H9 (cell line): Measurements from ENCODE around the gene CDC26. TPM values are rescaled to one million over a fixed set of nuclear protein-coding genes. Genes with fewer than 3 reads are reported as not detected.
A peak's percentile ranks its signal among the peaks of the same experiment; 100 is the strongest.

Experiments
- DNase-seq: peaks from one replicate; pipeline ENCODE4 v3.0.0-alpha.2; 2017
- H2AFZ ChIP-seq: one replicate; pipeline ENCODE4 v1.6.1; 2013; ENCODE audit warnings: mild to moderate bottlenecking, low read length, control low read depth, moderate library complexity
- H2AK5ac ChIP-seq: 2 replicates; pipeline ENCODE4 v1.6.1; 2013; ENCODE audit warnings: low read length, control low read depth, mixed read lengths; ENCODE audit not compliant: insufficient read length
- H2BK120ac ChIP-seq: one replicate; pipeline ENCODE4 v1.6.1; 2013; ENCODE audit warnings: low read depth, mild to moderate bottlenecking, low read length, control low read depth, inconsistent platforms; ENCODE audit not compliant: poor library complexity, severe bottlenecking
- H2BK12ac ChIP-seq: 2 replicates; pipeline ENCODE4 v1.6.1; 2013; ENCODE audit warnings: low read length, control low read depth, mixed read lengths, low read depth; ENCODE audit not compliant: insufficient read length
- H2BK15ac ChIP-seq: 2 replicates; pipeline ENCODE4 v1.6.1; 2013; ENCODE audit warnings: low read depth, low read length, control low read depth
- H2BK20ac ChIP-seq: one replicate; pipeline ENCODE4 v1.6.1; 2013; ENCODE audit warnings: low read depth, mild to moderate bottlenecking, low read length, control low read depth, inconsistent platforms; ENCODE audit not compliant: poor library complexity, severe bottlenecking
- H2BK5ac ChIP-seq: 2 replicates; pipeline ENCODE4 v1.6.1; 2013; ENCODE audit warnings: low read length, control low read depth, mixed read lengths; ENCODE audit not compliant: insufficient read length
- H3K14ac ChIP-seq: 2 replicates; pipeline ENCODE4 v1.6.1; 2013; ENCODE audit warnings: low read length, control low read depth; ENCODE audit not compliant: insufficient read depth
- H3K18ac ChIP-seq: 2 replicates; pipeline ENCODE4 v1.6.1; 2013; ENCODE audit warnings: low read depth, mild to moderate bottlenecking, mixed read lengths, low read length, control low read depth; ENCODE audit not compliant: insufficient read length
- H3K23ac ChIP-seq: 2 replicates; pipeline ENCODE4 v1.6.1; 2013; ENCODE audit warnings: low read length, control low read depth, mixed read lengths, low read depth; ENCODE audit not compliant: insufficient read length
- H3K23me2 ChIP-seq: 2 replicates; pipeline ENCODE4 v1.6.1; 2013; ENCODE audit warnings: low read depth, mild to moderate bottlenecking, mixed read lengths, low read length, control low read depth; ENCODE audit not compliant: insufficient read length, poor library complexity, severe bottlenecking
- H3K27ac ChIP-seq: 2 replicates; pipeline ENCODE4 v1.5.1; 2013; ENCODE audit warnings: low read length, control low read depth, mixed read lengths, low read depth; ENCODE audit not compliant: insufficient read length
- H3K27me3 ChIP-seq: 2 replicates; pipeline ENCODE4 v1.6.1; 2013; ENCODE audit warnings: low read length, control low read depth, inconsistent platforms; ENCODE audit not compliant: insufficient read depth
- H3K4ac ChIP-seq: 2 replicates; pipeline ENCODE4 v1.6.1; 2013; ENCODE audit warnings: low read depth, mild to moderate bottlenecking, control low read depth, inconsistent platforms, low read length, moderate library complexity
- H3K4me1 ChIP-seq: 2 replicates; pipeline ENCODE4 v1.6.1; 2013; ENCODE audit warnings: low read length, control low read depth, inconsistent platforms; ENCODE audit not compliant: insufficient read depth
- H3K4me2 ChIP-seq: 2 replicates; pipeline ENCODE4 v1.6.1; 2013; ENCODE audit warnings: low read length, control low read depth, mixed read lengths; ENCODE audit not compliant: insufficient read length, insufficient read depth
- H3K56ac ChIP-seq: 2 replicates; pipeline ENCODE4 v1.6.1; 2013; ENCODE audit warnings: low read depth, mild to moderate bottlenecking, mixed read lengths, low read length, control low read depth; ENCODE audit not compliant: insufficient read length
- H3K79me1 ChIP-seq: 2 replicates; pipeline ENCODE4 v1.6.1; 2013; ENCODE audit warnings: low read depth, mild to moderate bottlenecking, moderate library complexity, low read length, control low read depth, inconsistent platforms; ENCODE audit not compliant: insufficient read depth, poor library complexity, severe bottlenecking
- H3K79me2 ChIP-seq: 2 replicates; pipeline ENCODE4 v1.6.1; 2013; ENCODE audit warnings: low read length, control low read depth, inconsistent platforms; ENCODE audit not compliant: insufficient read depth
- H3K9ac ChIP-seq: 2 replicates; pipeline ENCODE4 v1.6.1; 2013; ENCODE audit warnings: low read length, control low read depth, mixed read lengths; ENCODE audit not compliant: insufficient read length; ENCODE audit errors: extremely low read depth
- H3K9me3 ChIP-seq: one replicate; pipeline ENCODE4 v1.6.1; 2013; ENCODE audit warnings: low read depth, low read length, inconsistent platforms; ENCODE audit not compliant: control insufficient read depth
- H3T11ph ChIP-seq: one replicate; pipeline ENCODE4 v1.6.1; 2013; ENCODE audit warnings: mild to moderate bottlenecking, low read length, control low read depth, inconsistent platforms
- H4K20me1 ChIP-seq: one replicate; pipeline ENCODE4 v1.6.1; 2013; ENCODE audit not compliant: control insufficient read depth, insufficient read length, insufficient read depth
- H4K5ac ChIP-seq: 2 replicates; pipeline ENCODE4 v1.6.1; 2013; ENCODE audit warnings: low read depth, mild to moderate bottlenecking, mixed read lengths, low read length, control low read depth; ENCODE audit not compliant: insufficient read length
- H4K8ac ChIP-seq: replicated peaks from 2 replicates; pipeline ENCODE4 v1.6.1; 2013; ENCODE audit warnings: low read length, control low read depth, mixed read lengths, low read depth; ENCODE audit not compliant: insufficient read length
- H4K91ac ChIP-seq: 2 replicates; pipeline ENCODE4 v1.6.1; 2013; ENCODE audit warnings: low read depth, mild to moderate bottlenecking, moderate library complexity, mixed read lengths, low read length, control low read depth; ENCODE audit not compliant: insufficient read length
- H3K27ac Mint-ChIP-seq, 3 experiments: 2 replicates in 2 of 3; 3 replicates in 1 of 3; pipeline ENCODE4 v1.8.0; 2020 to 2021; ENCODE audit warnings: mixed read lengths in 3 of 3, mild to moderate bottlenecking in 1 of 3, moderate library complexity in 1 of 3
- H3K27me3 Mint-ChIP-seq: 2 replicates; pipeline ENCODE4 v1.8.0; 2021; ENCODE audit warnings: low read depth, mild to moderate bottlenecking, moderate library complexity, mixed read lengths
- H3K36me3 Mint-ChIP-seq, 3 experiments: 2 replicates in 2 of 3; 3 replicates in 1 of 3; pipeline ENCODE4 v1.8.0; 2020 to 2021; ENCODE audit warnings: low read depth in 3 of 3, mixed read lengths in 3 of 3; ENCODE audit not compliant: insufficient read depth in 1 of 3
- H3K4me1 Mint-ChIP-seq, 2 experiments: 2 replicates each; pipeline ENCODE4 v1.8.0; 2020; ENCODE audit warnings: mixed read lengths in 2 of 2
- H3K4me3 Mint-ChIP-seq, 2 experiments: 2 replicates in 1 of 2; 3 replicates in 1 of 2; pipeline ENCODE4 v1.8.0; 2020 to 2021; ENCODE audit warnings: mild to moderate bottlenecking in 2 of 2, mixed read lengths in 2 of 2, moderate library complexity in 1 of 2
- H3K9me3 Mint-ChIP-seq, 2 experiments: 2 replicates in 1 of 2; 3 replicates in 1 of 2; pipeline ENCODE4 v1.8.0; 2020; ENCODE audit warnings: mild to moderate bottlenecking in 2 of 2, mixed read lengths in 2 of 2, moderate library complexity in 1 of 2
- WGBS: extraction: QIAGEN DNeasy Blood & Tissue Kit; methylation state at CpG from one replicate; pipeline ENCODE4 v1.1.7; 2013; ENCODE audit warnings: missing lambda C conversion rate, low lambda C conversion rate, mixed read lengths; ENCODE audit not compliant: insufficient read length; ENCODE audit errors: extremely low coverage; 5-methylcytosine and 5-hydroxymethylcytosine counted together
- total RNA-seq: library from RNA; stranded (reverse); gene quantifications from 2 replicates; pipeline ENCODE4 v1.2.1, GENCODE V29; 2021
- TF ChIP-seq, protein P1 (sequence below): fragments of 200-600 bp; sonication (generic); conservative IDR thresholded peaks from 3 replicates; pipeline ENCODE4 v1.8.0; 2021; ENCODE audit warnings: antibody characterized with exemption, mild to moderate bottlenecking

The CDC26 gene
- total RNA-seq, 1 experiment from 2014 or later = 38.6 TPM

GRCh38 chr9:113221003-113221799 lies 54.2 kb downstream of the CDC26 start, which contains the start of the genes FKBP15 and SLC31A1:
Gene FKBP15, minus strand, starts transcription at chr9:113221277. Its CDS starts 34 bp downstream, at chr9:113221243.
Gene SLC31A1, plus strand, starts transcription at chr9:113221544. Its CDS starts 34,605 bp downstream, at chr9:113256149.
- peak within 1 kb of the TSS; percentile 97 for H3K27ac Mint-ChIP-seq

More at GRCh38 chr9:113221003-113221799, 54.2 kb downstream of the CDC26 start, which contains the start of the genes FKBP15 and SLC31A1:
- Mint-ChIP-seq H3K27me3 (no peaks in the 10 kb centered on the region), H3K4me1 (peaks cover 22 to 27% of the 10 kb centered on the region in 2 experiments), H3K36me3 (peaks cover 0 to 4% (median 0%) of the 10 kb centered on the region in 3 experiments; a peak in 2 of 7 replicates), H3K9me3 (no peaks in the 10 kb centered on the region; a peak in 1 of 5 replicates), H3K4me3 (peak within 1 kb of the TSS; percentile 97 to 98)
- Histone ChIP-seq H4K20me1 (no peaks in the 10 kb centered on the region), H3K23ac (peak within 1 kb of the TSS; percentile 9), H3K4me1 (peaks cover 6% of the 10 kb centered on the region; the same call in 1 of the 2 replicates), H4K8ac (no peak within 1 kb of the TSS), H3K27me3 (no peaks in the 10 kb centered on the region), H3K27ac (no peak within 1 kb of the TSS), H3T11ph (no peak within 1 kb of the TSS), H2AFZ (no peak within 1 kb of the TSS), H2AK5ac (no peak within 1 kb of the TSS), H3K4me2 (peak within 1 kb of the TSS; percentile 99), H2BK15ac (no peak within 1 kb of the TSS), H4K91ac (no peak within 1 kb of the TSS), H4K5ac (no peak within 1 kb of the TSS), H2BK12ac (no peak within 1 kb of the TSS), H3K9ac (peak within 1 kb of the TSS; percentile 88), H3K14ac (peak within 1 kb of the TSS; percentile 95), H3K79me1 (peaks cover 3% of the 10 kb centered on the region), H3K18ac (peak within 1 kb of the TSS; percentile 37), H3K9me3 (no peaks in the 10 kb centered on the region), H2BK20ac (no peak within 1 kb of the TSS), H3K56ac (no peak within 1 kb of the TSS), H3K79me2 (peaks cover 15% of the 10 kb centered on the region), H3K4ac (no peak within 1 kb of the TSS), H2BK5ac (no peak within 1 kb of the TSS), H3K23me2 (peaks cover 12% of the 10 kb centered on the region), H2BK120ac (no peak within 1 kb of the TSS)
- no CpG with 5 or more reads among the region's 65 CpGs for WGBS
- peak; percentile 99 for DNase-seq
- TF ChIP-seq, protein P1, sequence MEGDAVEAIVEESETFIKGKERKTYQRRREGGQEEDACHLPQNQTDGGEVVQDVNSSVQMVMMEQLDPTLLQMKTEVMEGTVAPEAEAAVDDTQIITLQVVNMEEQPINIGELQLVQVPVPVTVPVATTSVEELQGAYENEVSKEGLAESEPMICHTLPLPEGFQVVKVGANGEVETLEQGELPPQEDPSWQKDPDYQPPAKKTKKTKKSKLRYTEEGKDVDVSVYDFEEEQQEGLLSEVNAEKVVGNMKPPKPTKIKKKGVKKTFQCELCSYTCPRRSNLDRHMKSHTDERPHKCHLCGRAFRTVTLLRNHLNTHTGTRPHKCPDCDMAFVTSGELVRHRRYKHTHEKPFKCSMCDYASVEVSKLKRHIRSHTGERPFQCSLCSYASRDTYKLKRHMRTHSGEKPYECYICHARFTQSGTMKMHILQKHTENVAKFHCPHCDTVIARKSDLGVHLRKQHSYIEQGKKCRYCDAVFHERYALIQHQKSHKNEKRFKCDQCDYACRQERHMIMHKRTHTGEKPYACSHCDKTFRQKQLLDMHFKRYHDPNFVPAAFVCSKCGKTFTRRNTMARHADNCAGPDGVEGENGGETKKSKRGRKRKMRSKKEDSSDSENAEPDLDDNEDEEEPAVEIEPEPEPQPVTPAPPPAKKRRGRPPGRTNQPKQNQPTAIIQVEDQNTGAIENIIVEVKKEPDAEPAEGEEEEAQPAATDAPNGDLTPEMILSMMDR = no peak
